Esophagus muscularis mucosa (tissue), 3 donors: Measurements from ENCODE around the gene NUP93.

ENCODE experiments used
- CTCF ChIP-seq, 3 experiments: fragments of 200-600 bp in 2 of 3; fragments of 450-650 bp in 1 of 3; sonication (generic) in 2 of 3; IDR thresholded peaks; one replicate each; pipeline ENCODE4 v1.5.1; 2017 to 2019; ENCODE audit warnings: antibody characterized with exemption in 3 of 3, mild to moderate bottlenecking in 2 of 3, moderate library complexity in 1 of 3
- POLR2A ChIP-seq: fragments of 450-650 bp; IDR thresholded peaks from one replicate; pipeline ENCODE4 v1.6.1; 2017; ENCODE audit warnings: antibody characterized with exemption, moderate library complexity, mild to moderate bottlenecking, low read depth
- POLR2AphosphoS5 ChIP-seq, 2 donors: sonication (generic); formaldehyde crosslinking; IDR thresholded peaks; one replicate each; pipeline ENCODE4 v1.6.1; 2017; ENCODE audit warnings: antibody characterized with exemption in 2 of 2

GRCh38 chr16:56708525-56709442 lies 21.1 kb upstream of the NUP93 start:
- TF ChIP-seq CTCF (IDR thresholded peaks at IDR 0.05) (no peak), POLR2A (no peak), POLR2AphosphoS5 (IDR thresholded peaks at IDR 0.05) (no peak)
